HepG2 (cell line): ENCODE measurements around the gene RPL37. TPM values are rescaled to one million over a fixed set of nuclear protein-coding genes. Genes with fewer than 3 reads are reported as not detected.

Experiments
- ESRRA ChIP-seq: sonication (generic); formaldehyde crosslinking; IDR thresholded peaks from 2 replicates; pipeline ENCODE4 v1.5.1; 2020; ENCODE audit warnings: mild to moderate bottlenecking, low read depth, missing genetic modification reagents
- IRX3 ChIP-seq: sonication (generic); formaldehyde crosslinking; IDR thresholded peaks from 2 replicates; pipeline ENCODE4 v1.8.1; 2023; ENCODE audit warnings: mild to moderate bottlenecking, low read depth, missing genetic modification reagents, borderline replicate concordance
- ZNF232 ChIP-seq: sonication (generic); formaldehyde crosslinking; IDR thresholded peaks from 2 replicates; pipeline ENCODE4 v1.4.0; 2020; ENCODE audit warnings: missing genetic modification reagents, borderline replicate concordance
- ZNF558 ChIP-seq: sonication (generic); formaldehyde crosslinking; IDR thresholded peaks from 2 replicates; pipeline ENCODE4 v1.9.0; 2022; ENCODE audit warnings: mild to moderate bottlenecking, missing genetic modification reagents, borderline replicate concordance
- polyA plus RNA-seq, 8 experiments: library from polyadenylated mRNA; depleted of rRNA in 3 of 8; stranded (reverse) in 7 of 8; unstranded in 1 of 8; fragments of >200 nt; fragmentation: Illumina TruSeq in 4 of 8; extraction: Trizol in 4 of 8; gene quantifications; 2 replicates each; pipeline versions ENCODE4 v1.2.1 to v1.2.3, GENCODE V29; 2011 to 2016; ENCODE audit warnings: low read depth in 4 of 8, missing spikeins in 1 of 8, mixed read lengths in 1 of 8; ENCODE audit not compliant: insufficient read depth in 1 of 8
- total RNA-seq, 5 experiments: library from RNA; depleted of rRNA; stranded (reverse); fragments of >200 nt; fragmentation: Illumina TruSeq; extraction: Trizol; gene quantifications; 2 replicates each; pipeline ENCODE4 v1.2.3, GENCODE V29; 2016; ENCODE audit warnings: low read depth in 1 of 5
- TF ChIP-seq, protein P1 (sequence below): sonication (generic); formaldehyde crosslinking; IDR thresholded peaks from 2 replicates; pipeline ENCODE4 v1.4.0; 2020; ENCODE audit warnings: missing genetic modification reagents
- TF ChIP-seq, protein P2 (sequence below): sonication (generic); formaldehyde crosslinking; IDR thresholded peaks from 2 replicates; pipeline ENCODE4 v1.8.0; 2022; ENCODE audit warnings: mild to moderate bottlenecking, missing genetic modification reagents, moderate library complexity

Gene RPL37
- total and polyA plus RNA-seq, 2 of the 13 experiments (the other 11 are each of a cell fraction or from before 2014, with no cell fraction given): 1,981 to 3,367 TPM

DNA sequence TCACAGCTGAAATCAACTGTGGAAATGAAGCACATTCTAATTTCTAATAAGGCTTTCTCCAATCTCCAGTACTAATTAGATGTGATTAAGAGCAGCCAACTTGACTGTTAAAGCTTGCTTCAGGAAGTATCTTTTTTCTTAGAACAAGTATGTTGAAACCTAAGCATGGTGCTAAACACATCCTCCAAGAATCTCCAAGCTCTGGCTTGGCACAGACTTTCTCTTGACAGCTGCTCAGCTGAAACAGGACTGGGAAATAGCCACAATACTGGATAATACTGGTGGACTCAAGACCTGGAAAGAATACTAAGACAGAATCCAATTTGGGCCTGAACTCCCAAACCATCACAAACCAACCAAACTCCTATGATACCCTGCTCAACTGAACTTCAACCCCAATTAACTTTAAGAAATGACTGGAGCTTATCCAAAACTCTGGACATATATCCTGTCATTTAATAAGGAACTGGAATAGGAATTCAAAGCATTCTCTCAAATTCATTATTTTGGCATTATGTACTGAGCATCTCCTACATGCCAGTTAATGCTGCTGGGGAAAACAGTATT lies 53.1 kb downstream of the RPL37 start (continued):
- TF ChIP-seq, protein P1, sequence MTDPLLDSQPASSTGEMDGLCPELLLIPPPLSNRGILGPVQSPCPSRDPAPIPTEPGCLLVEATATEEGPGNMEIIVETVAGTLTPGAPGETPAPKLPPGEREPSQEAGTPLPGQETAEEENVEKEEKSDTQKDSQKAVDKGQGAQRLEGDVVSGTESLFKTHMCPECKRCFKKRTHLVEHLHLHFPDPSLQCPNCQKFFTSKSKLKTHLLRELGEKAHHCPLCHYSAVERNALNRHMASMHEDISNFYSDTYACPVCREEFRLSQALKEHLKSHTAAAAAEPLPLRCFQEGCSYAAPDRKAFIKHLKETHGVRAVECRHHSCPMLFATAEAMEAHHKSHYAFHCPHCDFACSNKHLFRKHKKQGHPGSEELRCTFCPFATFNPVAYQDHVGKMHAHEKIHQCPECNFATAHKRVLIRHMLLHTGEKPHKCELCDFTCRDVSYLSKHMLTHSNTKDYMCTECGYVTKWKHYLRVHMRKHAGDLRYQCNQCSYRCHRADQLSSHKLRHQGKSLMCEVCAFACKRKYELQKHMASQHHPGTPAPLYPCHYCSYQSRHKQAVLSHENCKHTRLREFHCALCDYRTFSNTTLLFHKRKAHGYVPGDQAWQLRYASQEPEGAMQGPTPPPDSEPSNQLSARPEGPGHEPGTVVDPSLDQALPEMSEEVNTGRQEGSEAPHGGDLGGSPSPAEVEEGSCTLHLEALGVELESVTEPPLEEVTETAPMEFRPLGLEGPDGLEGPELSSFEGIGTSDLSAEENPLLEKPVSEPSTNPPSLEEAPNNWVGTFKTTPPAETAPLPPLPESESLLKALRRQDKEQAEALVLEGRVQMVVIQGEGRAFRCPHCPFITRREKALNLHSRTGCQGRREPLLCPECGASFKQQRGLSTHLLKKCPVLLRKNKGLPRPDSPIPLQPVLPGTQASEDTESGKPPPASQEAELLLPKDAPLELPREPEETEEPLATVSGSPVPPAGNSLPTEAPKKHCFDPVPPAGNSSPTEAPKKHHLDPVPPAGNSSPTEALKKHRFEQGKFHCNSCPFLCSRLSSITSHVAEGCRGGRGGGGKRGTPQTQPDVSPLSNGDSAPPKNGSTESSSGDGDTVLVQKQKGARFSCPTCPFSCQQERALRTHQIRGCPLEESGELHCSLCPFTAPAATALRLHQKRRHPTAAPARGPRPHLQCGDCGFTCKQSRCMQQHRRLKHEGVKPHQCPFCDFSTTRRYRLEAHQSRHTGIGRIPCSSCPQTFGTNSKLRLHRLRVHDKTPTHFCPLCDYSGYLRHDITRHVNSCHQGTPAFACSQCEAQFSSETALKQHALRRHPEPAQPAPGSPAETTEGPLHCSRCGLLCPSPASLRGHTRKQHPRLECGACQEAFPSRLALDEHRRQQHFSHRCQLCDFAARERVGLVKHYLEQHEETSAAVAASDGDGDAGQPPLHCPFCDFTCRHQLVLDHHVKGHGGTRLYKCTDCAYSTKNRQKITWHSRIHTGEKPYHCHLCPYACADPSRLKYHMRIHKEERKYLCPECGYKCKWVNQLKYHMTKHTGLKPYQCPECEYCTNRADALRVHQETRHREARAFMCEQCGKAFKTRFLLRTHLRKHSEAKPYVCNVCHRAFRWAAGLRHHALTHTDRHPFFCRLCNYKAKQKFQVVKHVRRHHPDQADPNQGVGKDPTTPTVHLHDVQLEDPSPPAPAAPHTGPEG (CRISPR knock-in tag): no peak
- TF ChIP-seq ZNF558 (CRISPR knock-in tag) (no peak), ZNF232 (CRISPR knock-in tag) (no peak), IRX3 (CRISPR knock-in tag) (no peak), ESRRA (CRISPR knock-in tag) (no peak)
- TF ChIP-seq, protein P2, sequence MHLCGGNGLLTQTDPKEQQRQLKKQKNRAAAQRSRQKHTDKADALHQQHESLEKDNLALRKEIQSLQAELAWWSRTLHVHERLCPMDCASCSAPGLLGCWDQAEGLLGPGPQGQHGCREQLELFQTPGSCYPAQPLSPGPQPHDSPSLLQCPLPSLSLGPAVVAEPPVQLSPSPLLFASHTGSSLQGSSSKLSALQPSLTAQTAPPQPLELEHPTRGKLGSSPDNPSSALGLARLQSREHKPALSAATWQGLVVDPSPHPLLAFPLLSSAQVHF: no peak
